Measurements from ENCODE around the gene PTGFRN.

DNA sequence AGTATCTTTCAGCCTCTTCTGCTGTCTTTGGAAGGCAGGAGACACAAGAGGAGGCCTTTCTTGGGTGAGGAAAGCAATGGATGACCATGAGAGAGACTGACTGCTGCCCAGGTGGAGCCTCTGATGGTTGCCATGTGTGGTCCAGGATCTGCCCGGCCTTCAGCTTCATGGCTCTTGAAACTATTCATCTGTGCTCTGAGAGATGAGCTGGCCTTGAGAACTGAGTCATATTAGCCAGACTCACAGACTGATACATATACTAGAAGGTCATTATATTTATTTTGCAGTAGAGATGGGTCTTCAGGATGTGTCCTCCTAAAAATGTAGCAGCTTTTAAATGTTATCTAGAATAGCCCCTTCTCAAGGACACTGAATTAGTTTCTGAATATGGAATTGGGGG lies 33.7 kb downstream of the PTGFRN start:
- no peak for TF ChIP-seq EP300 (IDR thresholded peaks at IDR 0.05)
- TF ChIP-seq, protein P1, sequence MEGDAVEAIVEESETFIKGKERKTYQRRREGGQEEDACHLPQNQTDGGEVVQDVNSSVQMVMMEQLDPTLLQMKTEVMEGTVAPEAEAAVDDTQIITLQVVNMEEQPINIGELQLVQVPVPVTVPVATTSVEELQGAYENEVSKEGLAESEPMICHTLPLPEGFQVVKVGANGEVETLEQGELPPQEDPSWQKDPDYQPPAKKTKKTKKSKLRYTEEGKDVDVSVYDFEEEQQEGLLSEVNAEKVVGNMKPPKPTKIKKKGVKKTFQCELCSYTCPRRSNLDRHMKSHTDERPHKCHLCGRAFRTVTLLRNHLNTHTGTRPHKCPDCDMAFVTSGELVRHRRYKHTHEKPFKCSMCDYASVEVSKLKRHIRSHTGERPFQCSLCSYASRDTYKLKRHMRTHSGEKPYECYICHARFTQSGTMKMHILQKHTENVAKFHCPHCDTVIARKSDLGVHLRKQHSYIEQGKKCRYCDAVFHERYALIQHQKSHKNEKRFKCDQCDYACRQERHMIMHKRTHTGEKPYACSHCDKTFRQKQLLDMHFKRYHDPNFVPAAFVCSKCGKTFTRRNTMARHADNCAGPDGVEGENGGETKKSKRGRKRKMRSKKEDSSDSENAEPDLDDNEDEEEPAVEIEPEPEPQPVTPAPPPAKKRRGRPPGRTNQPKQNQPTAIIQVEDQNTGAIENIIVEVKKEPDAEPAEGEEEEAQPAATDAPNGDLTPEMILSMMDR (IDR thresholded peaks at IDR 0.05), result no peak
